GM23338 (cell line): ENCODE data around the gene ERC1.

ENCODE experiments used
- CREB1 ChIP-seq: fragments of 250-450 bp; sonication (Bioruptor Pico); IDR thresholded peaks from 2 replicates; pipeline ENCODE4 v1.5.0; 2020; ENCODE audit warnings: low read depth, mild to moderate bottlenecking, moderate library complexity
- CTCF ChIP-seq, 2 experiments: fragments of 200-600 bp in 1 of 2; sonication (generic) in 1 of 2; conservative IDR thresholded peaks; 2 replicates each; pipeline versions ENCODE4 v1.5.1 to v1.6.1; 2016 to 2017; ENCODE audit warnings: antibody characterized with exemption in 2 of 2, low read depth in 2 of 2, mild to moderate bottlenecking in 2 of 2, moderate library complexity in 1 of 2
- EZH2 ChIP-seq: fragments of 200-600 bp; sonication (generic); IDR thresholded peaks from one replicate; pipeline ENCODE4 v1.8.0; 2017; ENCODE audit warnings: antibody characterized with exemption, mild to moderate bottlenecking, low read depth; ENCODE audit not compliant: unreplicated experiment
- EZH2phosphoT487 ChIP-seq: fragments of 200-600 bp; sonication (generic); IDR thresholded peaks from one replicate; pipeline ENCODE4 v1.8.1; 2018; ENCODE audit warnings: antibody characterized with exemption; ENCODE audit not compliant: unreplicated experiment
- POLR2AphosphoS5 ChIP-seq: IDR thresholded peaks from 2 replicates; pipeline ENCODE4 v1.6.1; 2016; ENCODE audit warnings: antibody characterized with exemption, low read depth
- REST ChIP-seq: IDR thresholded peaks from one replicate; pipeline ENCODE4 v1.6.1; 2018; ENCODE audit warnings: antibody characterized with exemption; ENCODE audit not compliant: unreplicated experiment
- STAT1 ChIP-seq: IDR thresholded peaks from one replicate; pipeline ENCODE4 v1.6.1; 2016; ENCODE audit warnings: antibody characterized with exemption; ENCODE audit not compliant: unreplicated experiment

- TF ChIP-seq POLR2AphosphoS5 = no peak
- TF ChIP-seq CTCF (conservative IDR thresholded peaks at IDR 0.05; ENCODE audit: low read depth in 2 of 2) = no peak
- no peak for TF ChIP-seq CREB1 (CRISPR knock-in tag)
- TF ChIP-seq REST = no peak
- no peak for TF ChIP-seq EZH2
- no peak for TF ChIP-seq EZH2phosphoT487
- TF ChIP-seq STAT1 = no peak
These were observed 103.7 kb downstream of the ERC1 start for GRCh38 chr12:1094714-1095113.
